GM23338 (cell line): ENCODE results near the gene IGF2BP2. TPM values are rescaled to one million over a fixed set of nuclear protein-coding genes. Genes with fewer than 3 reads are reported as not detected.
A peak's percentile ranks its signal among the peaks of the same experiment; 100 is the strongest.

Experiments used
- ATAC-seq: fragments of 200-7000 bp; cut with Tn5 transposase; 3 replicates; pipeline ENCODE4 v1.9.1; 2020
- DNase-seq: peaks from one replicate; pipeline ENCODE4 v3.0.0-alpha.2; 2015; ENCODE audit warnings: low spot score
- H2AFZ ChIP-seq: fragments of 200-600 bp; sonication (generic); 2 replicates; pipeline ENCODE4 v1.8.0; 2016; ENCODE audit warnings: antibody characterized with exemption, mild to moderate bottlenecking, moderate library complexity
- H3F3A ChIP-seq: fragments of 200-600 bp; sonication (generic); replicated peaks from 2 replicates; pipeline ENCODE4 v1.8.0; 2017; ENCODE audit warnings: antibody characterized with exemption, mixed run types, low read depth
- H3K27ac ChIP-seq: fragments of 200-600 bp; sonication (generic); 2 replicates; pipeline ENCODE4 v1.6.1; 2016; ENCODE audit warnings: low read depth
- H3K27me3 ChIP-seq: fragments of 200-600 bp; sonication (generic); 2 replicates; pipeline ENCODE4 v1.8.0; 2016; ENCODE audit warnings: mild to moderate bottlenecking, mixed run types, moderate library complexity; ENCODE audit not compliant: insufficient read depth
- H3K36me3 ChIP-seq: fragments of 200-600 bp; sonication (generic); 2 replicates; pipeline ENCODE4 v1.8.0; 2016; ENCODE audit warnings: mild to moderate bottlenecking; ENCODE audit not compliant: insufficient read depth
- H3K4me1 ChIP-seq: fragments of 200-600 bp; sonication (generic); 2 replicates; pipeline ENCODE4 v1.8.0; 2016; ENCODE audit warnings: mild to moderate bottlenecking, moderate library complexity; ENCODE audit not compliant: insufficient read depth
- H3K4me2 ChIP-seq: fragments of 200-600 bp; sonication (generic); 2 replicates; pipeline ENCODE4 v1.7.1; 2017; ENCODE audit warnings: mixed run types
- H3K4me3 ChIP-seq: fragments of 200-600 bp; sonication (generic); 2 replicates; pipeline ENCODE4 v1.6.1; 2016; ENCODE audit warnings: mixed run types
- H3K79me2 ChIP-seq: fragments of 200-600 bp; sonication (generic); replicated peaks from 2 replicates; pipeline ENCODE4 v1.8.0; 2017; ENCODE audit warnings: mild to moderate bottlenecking; ENCODE audit not compliant: insufficient read depth
- H3K9me2 ChIP-seq: fragments of 200-600 bp; sonication (generic); 2 replicates; pipeline ENCODE4 v1.8.0; 2017; ENCODE audit not compliant: insufficient read depth
- H4K20me1 ChIP-seq: fragments of 200-600 bp; sonication (generic); replicated peaks from 2 replicates; pipeline ENCODE4 v1.8.0; 2017; ENCODE audit warnings: mild to moderate bottlenecking; ENCODE audit not compliant: insufficient read depth
- H3K27ac Mint-ChIP-seq: 2 replicates; pipeline ENCODE4 v1.8.0; 2020; ENCODE audit warnings: inconsistent platforms, mild to moderate bottlenecking, moderate library complexity, mixed read lengths
- H3K27me3 Mint-ChIP-seq: 3 replicates; pipeline ENCODE4 v1.8.0; 2022; ENCODE audit warnings: low read depth, mild to moderate bottlenecking, moderate library complexity, mixed read lengths, inconsistent platforms; ENCODE audit not compliant: insufficient read depth, poor library complexity
- H3K36me3 Mint-ChIP-seq: 3 replicates; pipeline ENCODE4 v1.8.0; 2021; ENCODE audit warnings: low read depth, mild to moderate bottlenecking, inconsistent platforms, moderate library complexity, mixed read lengths
- H3K4me1 Mint-ChIP-seq: 3 replicates; pipeline ENCODE4 v1.8.0; 2020; ENCODE audit warnings: mild to moderate bottlenecking, inconsistent platforms, mixed read lengths
- H3K4me3 Mint-ChIP-seq: 3 replicates; pipeline ENCODE4 v1.8.0; 2021; ENCODE audit warnings: moderate library complexity, mild to moderate bottlenecking, inconsistent platforms, mixed read lengths
- H3K9me3 Mint-ChIP-seq: 3 replicates; pipeline ENCODE4 v1.8.0; 2020; ENCODE audit warnings: moderate library complexity, mild to moderate bottlenecking, inconsistent platforms, mixed read lengths
- CREB1 ChIP-seq: fragments of 250-450 bp; sonication (Bioruptor Pico); IDR thresholded peaks from 2 replicates; pipeline ENCODE4 v1.5.0; 2020; ENCODE audit warnings: low read depth, mild to moderate bottlenecking, moderate library complexity
- EZH2 ChIP-seq: fragments of 200-600 bp; sonication (generic); IDR thresholded peaks from one replicate; pipeline ENCODE4 v1.8.0; 2017; ENCODE audit warnings: antibody characterized with exemption, mild to moderate bottlenecking, low read depth; ENCODE audit not compliant: unreplicated experiment
- EZH2phosphoT487 ChIP-seq: fragments of 200-600 bp; sonication (generic); IDR thresholded peaks from one replicate; pipeline ENCODE4 v1.8.1; 2018; ENCODE audit warnings: antibody characterized with exemption; ENCODE audit not compliant: unreplicated experiment
- NANOG ChIP-seq: IDR thresholded peaks from 2 replicates; pipeline ENCODE4 v1.6.1; 2016; ENCODE audit warnings: antibody characterized with exemption, borderline replicate concordance
- POLR2AphosphoS5 ChIP-seq: IDR thresholded peaks from 2 replicates; pipeline ENCODE4 v1.6.1; 2016; ENCODE audit warnings: antibody characterized with exemption, low read depth
- STAT1 ChIP-seq: IDR thresholded peaks from one replicate; pipeline ENCODE4 v1.6.1; 2016; ENCODE audit warnings: antibody characterized with exemption; ENCODE audit not compliant: unreplicated experiment
- ZNF114 ChIP-seq: fragments of 250-450 bp; sonication (Bioruptor Pico); IDR thresholded peaks from 2 replicates; pipeline ENCODE4 v1.5.0; 2020; ENCODE audit warnings: mild to moderate bottlenecking, moderate library complexity
- polyA plus RNA-seq: library from polyadenylated mRNA; unstranded; fragments of >200 nt; fragmentation: Nextera tagmentation; extraction: Ambion mirVana; gene quantifications from 2 replicates; pipeline ENCODE4 v1.2.1, GENCODE V29; 2016
- total RNA-seq: library from RNA; depleted of rRNA; stranded (reverse); fragments of >200 nt; shearing (Covaris generic); gene quantifications from 2 replicates; pipeline ENCODE4 v1.2.3, GENCODE V29; 2014
- TF ChIP-seq, protein P1 (sequence below): IDR thresholded peaks from one replicate; pipeline ENCODE4 v1.6.1; 2018; ENCODE audit warnings: antibody characterized with exemption; ENCODE audit not compliant: unreplicated experiment
- TF ChIP-seq, protein P2 (sequence below): fragments of 250-450 bp; sonication (Bioruptor Pico); IDR thresholded peaks from 2 replicates; pipeline ENCODE4 v1.5.0; 2020; ENCODE audit warnings: mild to moderate bottlenecking, moderate library complexity
- TF ChIP-seq, protein P3 (sequence below): IDR thresholded peaks from 2 replicates; pipeline ENCODE4 v1.6.1; 2016; ENCODE audit warnings: antibody characterized with exemption

Gene IGF2BP2
- total and polyA plus RNA-seq, 2 experiments from 2014 or later: 82.9 to 84.5 TPM

DNA sequence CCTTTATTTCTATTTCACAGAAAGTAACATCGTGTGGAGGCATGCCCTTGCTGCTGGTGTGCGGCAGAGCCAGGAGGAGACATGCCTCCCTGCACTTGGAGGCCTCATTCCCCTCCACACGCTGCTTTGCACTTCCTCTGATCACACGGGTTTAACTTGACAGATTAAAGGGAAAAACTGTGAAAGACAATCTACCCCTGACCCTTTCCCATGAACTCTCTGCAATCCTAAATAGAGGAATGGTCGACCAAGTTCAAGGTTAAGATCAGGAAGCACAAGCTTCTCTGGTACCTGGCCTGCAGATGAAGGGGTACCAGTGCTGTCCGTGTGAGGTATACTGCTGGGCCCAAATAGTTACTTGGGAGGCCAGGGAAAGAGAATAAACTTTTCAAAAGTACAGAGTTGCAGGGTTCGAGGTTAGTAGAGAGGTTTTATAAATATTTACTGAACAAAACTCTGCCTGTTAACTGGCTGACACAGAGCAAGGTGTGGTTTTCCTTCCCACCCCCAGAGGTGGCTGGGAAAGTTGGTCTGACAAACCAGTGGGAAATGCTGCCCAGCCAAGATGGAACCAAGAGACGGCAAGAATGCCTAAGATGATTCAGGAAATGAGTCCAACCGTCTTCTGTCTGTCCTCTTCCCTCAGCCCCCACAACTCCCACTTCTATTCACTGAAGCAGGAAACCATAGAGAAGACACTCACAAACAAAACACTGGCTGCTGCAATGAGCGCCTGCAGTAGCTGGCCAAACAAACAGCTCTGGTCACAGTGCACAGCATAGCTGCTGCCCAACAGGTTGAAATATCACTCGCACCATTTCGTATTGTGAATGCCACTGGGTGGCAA lies 79.6 kb downstream of the IGF2BP2 start:
- peak overlapping the region; percentile 43; the same call in 1 of the 2 replicates for H3K27ac Mint-ChIP-seq
- Histone ChIP-seq H2AFZ (no peak overlapping the region), H3K27ac (no peak overlapping the region), H3K79me2 (peaks cover 100% of the 10 kb centered on the region), H3K4me2 (0 out of 2 replicates have a peak overlapping the region, but pooled peaks have one; percentile 3), H3K4me3 (no peak overlapping the region), H3K9me2 (no peaks in the 10 kb centered on the region), H3K27me3 (no peaks in the 10 kb centered on the region), H4K20me1 (peaks cover 29% of the 10 kb centered on the region), H3K36me3 (no peaks in the 10 kb centered on the region), H3K4me1 (peaks cover 49% of the 10 kb centered on the region), H3F3A (no peaks in the 10 kb centered on the region)
- no peak for TF ChIP-seq EZH2
- no peak for TF ChIP-seq CREB1 (CRISPR knock-in tag)
- peak; percentile 39 for ATAC-seq
- no peak for DNase-seq
- H3K36me3 Mint-ChIP-seq: no peaks in the 10 kb centered on the region; the same call in 2 of the 3 replicates
- no peaks in the 10 kb centered on the region for H3K9me3 Mint-ChIP-seq
- H3K4me3 Mint-ChIP-seq: no peak overlapping the region
- H3K27me3 Mint-ChIP-seq: peaks cover 11% of the 10 kb centered on the region
- H3K4me1 Mint-ChIP-seq: peaks cover 47% of the 10 kb centered on the region

DNA sequence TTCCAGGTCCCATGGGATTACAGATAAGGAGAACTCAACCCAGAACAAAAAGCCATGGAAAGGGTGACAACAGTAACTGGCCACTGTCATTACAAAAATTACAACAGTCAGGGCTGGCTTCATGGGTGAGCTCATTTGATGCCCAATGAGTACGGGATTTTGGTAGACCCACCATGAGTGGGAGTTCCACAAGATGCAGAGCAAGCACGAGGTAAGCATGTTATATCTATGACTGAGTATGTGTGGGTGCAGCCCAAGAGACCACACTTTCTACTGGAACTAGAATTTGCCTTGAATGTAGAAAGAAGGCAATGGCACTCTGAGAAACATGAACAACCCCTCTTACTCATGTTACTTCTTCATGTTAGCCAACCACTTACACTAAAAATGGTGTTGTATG lies 83.3 kb downstream of the IGF2BP2 start:
- ATAC-seq (no peak), DNase-seq (no peak)
- Histone ChIP-seq H3F3A (no peaks in the 10 kb centered on the region), H3K4me3 (no peak overlapping the region), H3K9me2 (no peaks in the 10 kb centered on the region), H3K27ac (no peak overlapping the region), H3K4me2 (no peak overlapping the region), H2AFZ (no peak overlapping the region), H3K79me2 (peaks cover 97% of the 10 kb centered on the region), H4K20me1 (peaks cover 52% of the 10 kb centered on the region), H3K36me3 (no peaks in the 10 kb centered on the region), H3K4me1 (peaks cover 44% of the 10 kb centered on the region), H3K27me3 (no peaks in the 10 kb centered on the region)
- Mint-ChIP-seq H3K4me1 (peaks cover 48% of the 10 kb centered on the region), H3K9me3 (no peaks in the 10 kb centered on the region), H3K27ac (no peak overlapping the region), H3K36me3 (no peaks in the 10 kb centered on the region; the same call in 2 of the 3 replicates), H3K27me3 (peaks cover 11% of the 10 kb centered on the region), H3K4me3 (no peak overlapping the region)
- TF ChIP-seq POLR2AphosphoS5 (no peak), ZNF114 (no peak), EZH2 (no peak), EZH2phosphoT487 (no peak), NANOG (no peak), STAT1 (no peak), CREB1 (CRISPR knock-in tag) (no peak)
- TF ChIP-seq, protein P1, sequence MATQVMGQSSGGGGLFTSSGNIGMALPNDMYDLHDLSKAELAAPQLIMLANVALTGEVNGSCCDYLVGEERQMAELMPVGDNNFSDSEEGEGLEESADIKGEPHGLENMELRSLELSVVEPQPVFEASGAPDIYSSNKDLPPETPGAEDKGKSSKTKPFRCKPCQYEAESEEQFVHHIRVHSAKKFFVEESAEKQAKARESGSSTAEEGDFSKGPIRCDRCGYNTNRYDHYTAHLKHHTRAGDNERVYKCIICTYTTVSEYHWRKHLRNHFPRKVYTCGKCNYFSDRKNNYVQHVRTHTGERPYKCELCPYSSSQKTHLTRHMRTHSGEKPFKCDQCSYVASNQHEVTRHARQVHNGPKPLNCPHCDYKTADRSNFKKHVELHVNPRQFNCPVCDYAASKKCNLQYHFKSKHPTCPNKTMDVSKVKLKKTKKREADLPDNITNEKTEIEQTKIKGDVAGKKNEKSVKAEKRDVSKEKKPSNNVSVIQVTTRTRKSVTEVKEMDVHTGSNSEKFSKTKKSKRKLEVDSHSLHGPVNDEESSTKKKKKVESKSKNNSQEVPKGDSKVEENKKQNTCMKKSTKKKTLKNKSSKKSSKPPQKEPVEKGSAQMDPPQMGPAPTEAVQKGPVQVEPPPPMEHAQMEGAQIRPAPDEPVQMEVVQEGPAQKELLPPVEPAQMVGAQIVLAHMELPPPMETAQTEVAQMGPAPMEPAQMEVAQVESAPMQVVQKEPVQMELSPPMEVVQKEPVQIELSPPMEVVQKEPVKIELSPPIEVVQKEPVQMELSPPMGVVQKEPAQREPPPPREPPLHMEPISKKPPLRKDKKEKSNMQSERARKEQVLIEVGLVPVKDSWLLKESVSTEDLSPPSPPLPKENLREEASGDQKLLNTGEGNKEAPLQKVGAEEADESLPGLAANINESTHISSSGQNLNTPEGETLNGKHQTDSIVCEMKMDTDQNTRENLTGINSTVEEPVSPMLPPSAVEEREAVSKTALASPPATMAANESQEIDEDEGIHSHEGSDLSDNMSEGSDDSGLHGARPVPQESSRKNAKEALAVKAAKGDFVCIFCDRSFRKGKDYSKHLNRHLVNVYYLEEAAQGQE: no peak
- TF ChIP-seq, protein P2, sequence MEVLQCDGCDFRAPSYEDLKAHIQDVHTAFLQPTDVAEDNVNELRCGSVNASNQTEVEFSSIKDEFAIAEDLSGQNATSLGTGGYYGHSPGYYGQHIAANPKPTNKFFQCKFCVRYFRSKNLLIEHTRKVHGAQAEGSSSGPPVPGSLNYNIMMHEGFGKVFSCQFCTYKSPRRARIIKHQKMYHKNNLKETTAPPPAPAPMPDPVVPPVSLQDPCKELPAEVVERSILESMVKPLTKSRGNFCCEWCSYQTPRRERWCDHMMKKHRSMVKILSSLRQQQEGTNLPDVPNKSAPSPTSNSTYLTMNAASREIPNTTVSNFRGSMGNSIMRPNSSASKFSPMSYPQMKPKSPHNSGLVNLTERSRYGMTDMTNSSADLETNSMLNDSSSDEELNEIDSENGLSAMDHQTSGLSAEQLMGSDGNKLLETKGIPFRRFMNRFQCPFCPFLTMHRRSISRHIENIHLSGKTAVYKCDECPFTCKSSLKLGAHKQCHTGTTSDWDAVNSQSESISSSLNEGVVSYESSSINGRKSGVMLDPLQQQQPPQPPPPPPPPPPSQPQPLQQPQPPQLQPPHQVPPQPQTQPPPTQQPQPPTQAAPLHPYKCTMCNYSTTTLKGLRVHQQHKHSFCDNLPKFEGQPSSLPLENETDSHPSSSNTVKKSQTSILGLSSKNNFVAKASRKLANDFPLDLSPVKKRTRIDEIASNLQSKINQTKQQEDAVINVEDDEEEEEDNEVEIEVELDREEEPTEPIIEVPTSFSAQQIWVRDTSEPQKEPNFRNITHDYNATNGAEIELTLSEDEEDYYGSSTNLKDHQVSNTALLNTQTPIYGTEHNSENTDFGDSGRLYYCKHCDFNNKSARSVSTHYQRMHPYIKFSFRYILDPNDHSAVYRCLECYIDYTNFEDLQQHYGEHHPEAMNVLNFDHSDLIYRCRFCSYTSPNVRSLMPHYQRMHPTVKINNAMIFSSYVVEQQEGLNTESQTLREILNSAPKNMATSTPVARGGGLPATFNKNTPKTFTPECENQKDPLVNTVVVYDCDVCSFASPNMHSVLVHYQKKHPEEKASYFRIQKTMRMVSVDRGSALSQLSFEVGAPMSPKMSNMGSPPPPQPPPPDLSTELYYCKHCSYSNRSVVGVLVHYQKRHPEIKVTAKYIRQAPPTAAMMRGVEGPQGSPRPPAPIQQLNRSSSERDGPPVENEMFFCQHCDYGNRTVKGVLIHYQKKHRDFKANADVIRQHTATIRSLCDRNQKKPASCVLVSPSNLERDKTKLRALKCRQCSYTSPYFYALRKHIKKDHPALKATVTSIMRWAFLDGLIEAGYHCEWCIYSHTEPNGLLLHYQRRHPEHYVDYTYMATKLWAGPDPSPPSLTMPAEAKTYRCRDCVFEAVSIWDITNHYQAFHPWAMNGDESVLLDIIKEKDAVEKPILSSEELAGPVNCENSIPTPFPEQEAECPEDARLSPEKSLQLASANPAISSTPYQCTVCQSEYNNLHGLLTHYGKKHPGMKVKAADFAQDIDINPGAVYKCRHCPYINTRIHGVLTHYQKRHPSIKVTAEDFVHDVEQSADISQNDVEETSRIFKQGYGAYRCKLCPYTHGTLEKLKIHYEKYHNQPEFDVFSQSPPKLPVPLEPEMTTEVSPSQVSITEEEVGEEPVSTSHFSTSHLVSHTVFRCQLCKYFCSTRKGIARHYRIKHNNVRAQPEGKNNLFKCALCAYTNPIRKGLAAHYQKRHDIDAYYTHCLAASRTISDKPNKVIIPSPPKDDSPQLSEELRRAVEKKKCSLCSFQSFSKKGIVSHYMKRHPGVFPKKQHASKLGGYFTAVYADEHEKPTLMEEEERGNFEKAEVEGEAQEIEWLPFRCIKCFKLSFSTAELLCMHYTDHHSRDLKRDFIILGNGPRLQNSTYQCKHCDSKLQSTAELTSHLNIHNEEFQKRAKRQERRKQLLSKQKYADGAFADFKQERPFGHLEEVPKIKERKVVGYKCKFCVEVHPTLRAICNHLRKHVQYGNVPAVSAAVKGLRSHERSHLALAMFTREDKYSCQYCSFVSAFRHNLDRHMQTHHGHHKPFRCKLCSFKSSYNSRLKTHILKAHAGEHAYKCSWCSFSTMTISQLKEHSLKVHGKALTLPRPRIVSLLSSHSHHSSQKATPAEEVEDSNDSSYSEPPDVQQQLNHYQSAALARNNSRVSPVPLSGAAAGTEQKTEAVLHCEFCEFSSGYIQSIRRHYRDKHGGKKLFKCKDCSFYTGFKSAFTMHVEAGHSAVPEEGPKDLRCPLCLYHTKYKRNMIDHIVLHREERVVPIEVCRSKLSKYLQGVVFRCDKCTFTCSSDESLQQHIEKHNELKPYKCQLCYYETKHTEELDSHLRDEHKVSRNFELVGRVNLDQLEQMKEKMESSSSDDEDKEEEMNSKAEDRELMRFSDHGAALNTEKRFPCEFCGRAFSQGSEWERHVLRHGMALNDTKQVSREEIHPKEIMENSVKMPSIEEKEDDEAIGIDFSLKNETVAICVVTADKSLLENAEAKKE (CRISPR knock-in tag): no peak
- TF ChIP-seq, protein P3, sequence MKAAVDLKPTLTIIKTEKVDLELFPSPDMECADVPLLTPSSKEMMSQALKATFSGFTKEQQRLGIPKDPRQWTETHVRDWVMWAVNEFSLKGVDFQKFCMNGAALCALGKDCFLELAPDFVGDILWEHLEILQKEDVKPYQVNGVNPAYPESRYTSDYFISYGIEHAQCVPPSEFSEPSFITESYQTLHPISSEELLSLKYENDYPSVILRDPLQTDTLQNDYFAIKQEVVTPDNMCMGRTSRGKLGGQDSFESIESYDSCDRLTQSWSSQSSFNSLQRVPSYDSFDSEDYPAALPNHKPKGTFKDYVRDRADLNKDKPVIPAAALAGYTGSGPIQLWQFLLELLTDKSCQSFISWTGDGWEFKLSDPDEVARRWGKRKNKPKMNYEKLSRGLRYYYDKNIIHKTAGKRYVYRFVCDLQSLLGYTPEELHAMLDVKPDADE: no peak
